ENCODE measurements around the gene NAALADL2.

Gene NAALADL2

GRCh38 chr3:175046601-175047000 lies 187.5 kb downstream of the NAALADL2 start:
- DNase-seq (ENCODE audit: low read depth, low spot score), result no peak
- H3K36me3 ChIP-seq (ENCODE audit: insufficient read depth, low read length), result no peaks in the 10 kb centered on the region

GRCh38 chr3:175047786-175048185 lies 188.7 kb downstream of the NAALADL2 start:
- no peak overlapping the region for H3K4me3 ChIP-seq
- no peaks in the 10 kb centered on the region; the same call in 1 of the 2 replicates for H3K9me3 ChIP-seq (ENCODE audit: low read depth, low read length)
- no peak for DNase-seq (ENCODE audit: low read depth, low spot score)
- H3K9ac ChIP-seq (ENCODE audit: insufficient read length), result no peak overlapping the region
- H3K27ac ChIP-seq, result no peak overlapping the region
- no peaks in the 10 kb centered on the region for H3K36me3 ChIP-seq (ENCODE audit: insufficient read depth, low read length)
- TF ChIP-seq EZH2 (IDR thresholded peaks at IDR 0.05) (no peak), POLR2AphosphoS5 (IDR thresholded peaks at IDR 0.05; ENCODE audit: borderline replicate concordance, low read depth, low read length) (no peak), FOXP2 (optimal IDR thresholded peaks at IDR 0.05; ENCODE audit: control extremely low read depth, extremely low read length, insufficient read depth) (no peak)

More at GRCh38 chr3:175046601-175047000, 187.5 kb downstream of the NAALADL2 start:
- H3K9me3 ChIP-seq (ENCODE audit: low read depth, low read length), result no peaks in the 10 kb centered on the region; the same call in 1 of the 2 replicates
- TF ChIP-seq FOXP2 (optimal IDR thresholded peaks at IDR 0.05; ENCODE audit: control extremely low read depth, extremely low read length, insufficient read depth), result no peak
- no peak for TF ChIP-seq POLR2AphosphoS5 (IDR thresholded peaks at IDR 0.05; ENCODE audit: borderline replicate concordance, low read depth, low read length)
- no peak for TF ChIP-seq EZH2 (IDR thresholded peaks at IDR 0.05)
- no peak overlapping the region for H3K27ac ChIP-seq
- no peak overlapping the region for H3K4me3 ChIP-seq
- no peak overlapping the region for H3K9ac ChIP-seq (ENCODE audit: insufficient read length)

DNA sequence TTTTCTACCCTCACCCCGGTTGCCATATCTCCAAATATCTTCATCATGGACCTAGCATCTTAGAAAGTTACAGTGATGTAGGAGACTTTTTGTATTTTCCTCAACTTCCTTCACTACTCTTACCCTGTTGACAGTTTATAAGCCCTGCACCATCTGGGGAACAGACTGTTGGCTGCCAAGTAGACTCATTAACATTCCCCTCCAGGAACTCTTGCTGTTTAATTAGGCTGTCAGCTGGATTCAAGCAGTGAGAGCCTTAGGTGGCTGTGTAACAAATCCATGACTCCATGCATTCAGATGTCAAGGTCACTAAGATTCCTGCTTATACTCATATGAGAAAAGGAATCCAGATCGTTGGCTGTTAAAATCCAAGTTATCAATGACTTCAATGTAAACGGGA lies 198.3 kb downstream of the NAALADL2 start:
- H3K4me3 ChIP-seq, result no peak overlapping the region
- TF ChIP-seq EZH2 (IDR thresholded peaks at IDR 0.05), result no peak
- TF ChIP-seq POLR2AphosphoS5 (IDR thresholded peaks at IDR 0.05; ENCODE audit: borderline replicate concordance, low read depth, low read length), result no peak
- TF ChIP-seq FOXP2 (optimal IDR thresholded peaks at IDR 0.05; ENCODE audit: control extremely low read depth, extremely low read length, insufficient read depth), result no peak
- H3K27ac ChIP-seq, result no peak overlapping the region
- peak; percentile 14 for DNase-seq (ENCODE audit: low read depth, low spot score)
- no peaks in the 10 kb centered on the region for H3K9me3 ChIP-seq (ENCODE audit: low read depth, low read length)
- no peak overlapping the region for H3K9ac ChIP-seq (ENCODE audit: insufficient read length)
- H3K36me3 ChIP-seq (ENCODE audit: insufficient read depth, low read length), result no peaks in the 10 kb centered on the region

- TF ChIP-seq FOXP2 (optimal IDR thresholded peaks at IDR 0.05; ENCODE audit: control extremely low read depth, extremely low read length, insufficient read depth), result no peak
- no peak for TF ChIP-seq EZH2 (IDR thresholded peaks at IDR 0.05)
- TF ChIP-seq POLR2AphosphoS5 (IDR thresholded peaks at IDR 0.05; ENCODE audit: borderline replicate concordance, low read depth, low read length), result no peak
- Histone ChIP-seq H3K27ac (no peak overlapping the region), H3K4me3 (no peak overlapping the region), H3K9me3 (ENCODE audit: low read depth, low read length) (no peaks in the 10 kb centered on the region), H3K9ac (ENCODE audit: insufficient read length) (no peak overlapping the region), H3K36me3 (ENCODE audit: insufficient read depth, low read length) (no peaks in the 10 kb centered on the region)
- DNase-seq (ENCODE audit: low read depth, low spot score), result no peak
Observed at GRCh38 chr3:175059788-175060187, 200.7 kb downstream of the NAALADL2 start.

DNA sequence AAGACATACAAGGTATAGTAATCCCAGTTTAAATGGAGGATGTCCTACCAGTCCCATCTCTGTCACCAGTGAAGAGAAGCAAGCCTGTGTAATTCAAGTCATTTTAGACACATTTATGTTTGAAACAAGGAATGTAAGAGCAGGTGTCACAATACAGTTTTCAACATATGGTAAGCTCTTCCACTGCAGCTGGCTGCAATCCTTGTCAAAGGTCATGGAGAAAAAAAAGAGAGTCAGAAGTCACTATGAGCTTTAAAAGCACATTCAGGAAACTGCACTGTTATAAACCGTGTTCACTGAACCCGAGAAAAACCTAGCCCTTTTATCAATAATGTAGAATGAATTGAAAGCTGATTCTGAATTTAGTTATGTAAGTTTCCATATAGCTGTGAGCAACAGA lies 206.4 kb downstream of the NAALADL2 start:
- H3K4me3 ChIP-seq, result no peak overlapping the region
- H3K36me3 ChIP-seq (ENCODE audit: insufficient read depth, low read length), result no peaks in the 10 kb centered on the region
- no peak for DNase-seq (ENCODE audit: low read depth, low spot score)
- H3K9me3 ChIP-seq (ENCODE audit: low read depth, low read length), result no peaks in the 10 kb centered on the region
- no peak for TF ChIP-seq FOXP2 (optimal IDR thresholded peaks at IDR 0.05; ENCODE audit: control extremely low read depth, extremely low read length, insufficient read depth)
- no peak for TF ChIP-seq POLR2AphosphoS5 (IDR thresholded peaks at IDR 0.05; ENCODE audit: borderline replicate concordance, low read depth, low read length)
- TF ChIP-seq EZH2 (IDR thresholded peaks at IDR 0.05), result no peak
- H3K9ac ChIP-seq (ENCODE audit: insufficient read length), result no peak overlapping the region
- no peak overlapping the region for H3K27ac ChIP-seq

DNA sequence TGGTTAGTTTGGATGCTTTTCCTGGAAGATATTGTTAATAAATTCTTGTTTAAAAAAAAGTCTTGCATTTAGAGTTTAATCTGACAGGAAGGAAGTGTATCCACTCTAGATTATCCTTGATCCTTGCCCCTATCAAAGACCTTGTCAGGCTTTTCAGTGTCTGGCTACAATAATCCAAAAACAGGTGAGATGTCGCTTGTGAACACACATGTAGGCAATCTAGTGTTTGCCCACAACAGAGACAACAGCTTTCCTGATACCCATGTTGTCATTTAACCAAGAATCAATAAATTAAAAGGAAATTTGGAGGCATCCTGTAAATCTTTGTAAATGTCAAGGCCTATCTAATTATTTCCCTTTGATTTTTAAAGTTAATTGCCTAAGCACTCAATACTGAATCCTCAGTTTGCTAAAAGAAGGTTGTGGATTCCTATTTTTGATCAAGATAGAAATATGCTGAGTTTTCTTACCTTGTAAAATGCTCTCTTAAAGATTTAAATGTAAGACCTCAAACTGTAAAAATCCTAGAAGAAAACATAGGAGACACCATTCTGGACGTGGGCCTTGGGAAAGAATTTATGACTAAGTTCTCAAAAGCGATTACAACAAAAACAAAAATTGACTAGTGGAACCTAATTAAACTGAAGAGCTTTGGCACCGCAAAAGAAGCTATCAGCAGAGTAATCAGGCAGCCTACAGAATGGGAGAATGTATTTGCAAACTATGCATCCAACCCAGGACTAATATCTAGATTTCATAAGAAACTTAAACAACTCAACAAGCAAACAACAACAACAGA lies 207.7 kb downstream of the NAALADL2 start:
- no peaks in the 10 kb centered on the region for H3K9me3 ChIP-seq (ENCODE audit: low read depth, low read length)
- no peak for TF ChIP-seq EZH2 (IDR thresholded peaks at IDR 0.05)
- TF ChIP-seq POLR2AphosphoS5 (IDR thresholded peaks at IDR 0.05; ENCODE audit: borderline replicate concordance, low read depth, low read length), result no peak
- TF ChIP-seq FOXP2 (optimal IDR thresholded peaks at IDR 0.05; ENCODE audit: control extremely low read depth, extremely low read length, insufficient read depth), result no peak
- H3K27ac ChIP-seq, result no peak overlapping the region
- no peaks in the 10 kb centered on the region for H3K36me3 ChIP-seq (ENCODE audit: insufficient read depth, low read length)
- no peak overlapping the region for H3K4me3 ChIP-seq
- no peak overlapping the region for H3K9ac ChIP-seq (ENCODE audit: insufficient read length)
- no peak for DNase-seq (ENCODE audit: low read depth, low spot score)

DNA sequence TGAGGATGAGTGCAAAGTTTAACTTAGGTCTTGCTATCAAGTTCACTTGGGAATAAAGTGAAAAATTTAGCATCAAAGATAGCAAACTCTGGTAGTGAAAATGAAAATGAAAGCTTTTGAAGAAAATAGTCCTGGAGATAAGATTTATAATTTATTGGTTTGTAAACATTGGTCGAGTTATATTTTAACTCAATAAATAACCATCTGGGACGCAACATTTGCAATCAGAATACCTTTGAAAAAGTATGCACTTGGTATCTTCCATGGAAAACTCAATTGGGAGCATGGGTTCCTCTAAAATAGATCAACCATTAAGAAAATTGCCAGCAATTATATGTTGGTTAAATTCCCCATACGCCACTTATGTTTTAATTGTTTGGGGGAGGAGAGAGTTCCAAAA lies 209.5 kb downstream of the NAALADL2 start:
- Histone ChIP-seq H3K36me3 (ENCODE audit: insufficient read depth, low read length) (no peaks in the 10 kb centered on the region), H3K4me3 (no peak overlapping the region), H3K27ac (no peak overlapping the region), H3K9me3 (ENCODE audit: low read depth, low read length) (no peaks in the 10 kb centered on the region), H3K9ac (ENCODE audit: insufficient read length) (no peak overlapping the region)
- no peak for TF ChIP-seq POLR2AphosphoS5 (IDR thresholded peaks at IDR 0.05; ENCODE audit: borderline replicate concordance, low read depth, low read length)
- TF ChIP-seq EZH2 (IDR thresholded peaks at IDR 0.05), result no peak
- DNase-seq (ENCODE audit: low read depth, low spot score), result no peak

- DNase-seq (ENCODE audit: low read depth, low spot score), result no peak
- no peak for TF ChIP-seq POLR2AphosphoS5 (IDR thresholded peaks at IDR 0.05; ENCODE audit: borderline replicate concordance, low read depth, low read length)
- no peak for TF ChIP-seq FOXP2 (optimal IDR thresholded peaks at IDR 0.05; ENCODE audit: control extremely low read depth, extremely low read length, insufficient read depth)
- H3K4me3 ChIP-seq, result no peak overlapping the region
- H3K36me3 ChIP-seq (ENCODE audit: insufficient read depth, low read length), result no peaks in the 10 kb centered on the region
- no peak overlapping the region for H3K9ac ChIP-seq (ENCODE audit: insufficient read length)
- no peak overlapping the region for H3K27ac ChIP-seq
- H3K9me3 ChIP-seq (ENCODE audit: low read depth, low read length), result no peaks in the 10 kb centered on the region
Observed at GRCh38 chr3:175070946-175071345, 211.8 kb downstream of the NAALADL2 start.
